Endothelial cell of umbilical vein (primary cell): Measurements from ENCODE around the gene ODAD3.
A peak's percentile ranks its signal among the peaks of the same experiment; 100 is the strongest.

Source experiments
- CTCF ChIP-seq, 2 donors: IDR thresholded peaks; 1 replicate in 1 of 2; 2 replicates in 1 of 2; pipeline ENCODE4 v1.5.1; 2011; ENCODE audit warnings: low read length in 2 of 2, mild to moderate bottlenecking in 2 of 2, moderate library complexity in 2 of 2, control low read depth in 1 of 2, inconsistent platforms in 1 of 2, low read depth in 1 of 2; ENCODE audit not compliant: insufficient read depth in 1 of 2; ENCODE audit errors: extremely low read depth in 1 of 2
- POLR2A ChIP-seq: IDR thresholded peaks from 2 replicates; pipeline ENCODE4 v1.6.1; 2012; ENCODE audit warnings: low read depth, mild to moderate bottlenecking, control low read depth, low read length

- TF ChIP-seq CTCF (IDR thresholded peaks at IDR 0.05; ENCODE audit: extremely low read depth in 1 of 2, insufficient read depth in 1 of 2, low read depth in 1 of 2, low read length in 2 of 2) (no peak), POLR2A (peak; percentile 78)
Measured at GRCh38 chr19:11375143-11375948, 59.6 kb downstream of the ODAD3 start.
